ENCODE measurements around the gene HADHA.

The HADHA gene

DNA sequence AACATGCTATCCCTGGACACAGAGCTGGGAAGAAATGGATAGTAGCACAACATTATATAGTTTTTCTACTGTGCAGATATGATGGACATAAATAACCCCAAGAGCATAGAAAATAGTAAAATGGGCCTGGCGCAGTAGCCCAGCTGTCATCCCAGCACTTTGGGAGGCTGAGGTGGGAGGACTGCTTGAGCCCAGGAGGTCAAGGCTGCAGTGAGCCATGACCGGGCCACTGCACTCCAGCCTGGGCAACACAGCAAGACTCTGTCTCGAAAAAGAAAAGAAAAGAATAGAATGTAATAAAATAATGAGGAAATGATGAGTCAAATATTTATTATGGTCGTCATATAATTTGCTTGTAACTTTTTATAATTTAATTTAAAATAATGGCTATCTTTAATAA, 79.0 kb downstream of the HADHA start:
- in situ Hi-C loops (cut with HindIII; ENCODE audit: low sequenced_read_pairs) = no loop called here
- TF ChIP-seq, protein P1, sequence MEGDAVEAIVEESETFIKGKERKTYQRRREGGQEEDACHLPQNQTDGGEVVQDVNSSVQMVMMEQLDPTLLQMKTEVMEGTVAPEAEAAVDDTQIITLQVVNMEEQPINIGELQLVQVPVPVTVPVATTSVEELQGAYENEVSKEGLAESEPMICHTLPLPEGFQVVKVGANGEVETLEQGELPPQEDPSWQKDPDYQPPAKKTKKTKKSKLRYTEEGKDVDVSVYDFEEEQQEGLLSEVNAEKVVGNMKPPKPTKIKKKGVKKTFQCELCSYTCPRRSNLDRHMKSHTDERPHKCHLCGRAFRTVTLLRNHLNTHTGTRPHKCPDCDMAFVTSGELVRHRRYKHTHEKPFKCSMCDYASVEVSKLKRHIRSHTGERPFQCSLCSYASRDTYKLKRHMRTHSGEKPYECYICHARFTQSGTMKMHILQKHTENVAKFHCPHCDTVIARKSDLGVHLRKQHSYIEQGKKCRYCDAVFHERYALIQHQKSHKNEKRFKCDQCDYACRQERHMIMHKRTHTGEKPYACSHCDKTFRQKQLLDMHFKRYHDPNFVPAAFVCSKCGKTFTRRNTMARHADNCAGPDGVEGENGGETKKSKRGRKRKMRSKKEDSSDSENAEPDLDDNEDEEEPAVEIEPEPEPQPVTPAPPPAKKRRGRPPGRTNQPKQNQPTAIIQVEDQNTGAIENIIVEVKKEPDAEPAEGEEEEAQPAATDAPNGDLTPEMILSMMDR (IDR thresholded peaks at IDR 0.05; ENCODE audit: low read depth, low read length, missing control alignments) = no peak

DNA sequence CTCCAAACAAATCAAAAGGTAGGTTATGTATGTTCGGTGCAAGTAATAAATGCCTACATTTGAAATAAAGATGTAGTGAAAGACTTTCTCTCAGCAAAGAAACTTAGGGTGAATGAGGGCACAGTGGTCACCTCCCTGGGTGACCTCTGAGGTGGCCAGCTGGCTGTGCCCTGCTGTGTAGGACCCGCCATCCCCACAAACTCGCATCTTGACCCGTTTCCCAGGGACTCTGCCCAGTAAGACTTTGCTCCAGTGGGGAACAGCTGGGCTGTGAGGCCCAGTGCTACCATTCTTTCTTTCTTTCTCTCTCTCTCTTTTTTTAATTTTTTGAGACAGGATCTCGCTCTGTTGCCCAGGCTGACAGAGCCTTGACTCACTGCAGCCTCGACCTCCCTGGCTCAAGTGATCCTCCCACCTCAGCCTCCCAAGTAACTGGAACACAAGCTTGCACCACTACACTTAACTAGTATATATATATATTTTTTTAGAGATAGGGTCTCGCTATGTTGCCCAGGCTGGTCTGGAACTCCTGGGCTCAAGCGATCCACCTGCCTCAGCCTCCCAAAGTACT, 79.7 kb downstream of the HADHA start:
- in situ Hi-C loops (cut with HindIII; ENCODE audit: low sequenced_read_pairs) = no loop called here
- DNase-seq (ENCODE audit: low read depth) = no peak
- H3K4me3 ChIP-seq (ENCODE audit: low read depth, low read length) = no peak overlapping the region
- TF ChIP-seq, protein P1 (IDR thresholded peaks at IDR 0.05; ENCODE audit: low read depth, low read length, missing control alignments) = no peak

More for the DNA sequence above, 79.0 kb downstream of the HADHA start:
- no peak overlapping the region for H3K4me3 ChIP-seq (ENCODE audit: low read depth, low read length)
- no peak for DNase-seq (ENCODE audit: low read depth)

DNA sequence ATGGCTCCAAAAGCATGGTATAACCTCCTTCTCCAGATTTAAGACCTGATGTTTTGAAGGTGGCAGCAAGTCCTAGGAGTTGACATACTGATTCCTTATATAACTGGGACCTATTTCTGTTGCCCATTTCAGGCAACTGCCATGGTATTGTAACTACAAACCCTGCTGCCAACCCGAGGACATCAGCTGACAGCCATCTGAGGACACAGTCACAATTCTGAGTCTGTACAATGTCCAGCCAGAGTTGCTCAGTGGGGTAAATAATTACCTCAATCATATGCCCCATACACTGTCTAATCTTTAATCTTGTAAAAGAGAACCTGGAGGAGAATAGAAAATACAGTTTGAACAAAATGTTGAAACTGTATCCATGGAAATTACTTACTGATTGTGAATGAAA, 80.2 kb downstream of the HADHA start:
- H3K4me3 ChIP-seq (ENCODE audit: low read depth, low read length) = no peak overlapping the region
- DNase-seq (ENCODE audit: low read depth) = no peak
- TF ChIP-seq, protein P1 (IDR thresholded peaks at IDR 0.05; ENCODE audit: low read depth, low read length, missing control alignments) = no peak
- in situ Hi-C loops (cut with HindIII; ENCODE audit: low sequenced_read_pairs) = no loop called here

DNA sequence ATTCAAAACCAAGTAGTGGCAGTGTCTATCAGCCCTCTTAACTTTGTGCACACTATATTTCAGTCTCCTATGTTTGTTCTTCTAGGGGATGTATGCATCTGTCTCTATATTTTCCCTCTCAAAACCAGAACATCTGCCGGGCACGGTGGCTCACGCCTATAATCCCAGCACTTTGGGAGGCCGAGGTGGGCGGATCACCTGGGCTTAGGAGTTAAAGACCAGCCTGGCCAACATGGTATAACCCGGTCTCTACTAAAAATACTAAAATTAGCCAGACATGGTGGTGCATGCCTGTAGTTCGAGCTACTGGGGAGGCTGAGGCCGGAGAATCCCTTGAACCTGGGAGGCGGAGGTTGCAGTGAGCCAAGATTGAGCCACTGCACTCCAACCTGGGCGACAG, 81.5 kb downstream of the HADHA start:
- TF ChIP-seq, protein P1 (IDR thresholded peaks at IDR 0.05; ENCODE audit: low read depth, low read length, missing control alignments) = no peak
- no peak for DNase-seq (ENCODE audit: low read depth)
- in situ Hi-C loops (cut with HindIII; ENCODE audit: low sequenced_read_pairs) = no loop called here
- no peak overlapping the region for H3K4me3 ChIP-seq (ENCODE audit: low read depth, low read length)

DNA sequence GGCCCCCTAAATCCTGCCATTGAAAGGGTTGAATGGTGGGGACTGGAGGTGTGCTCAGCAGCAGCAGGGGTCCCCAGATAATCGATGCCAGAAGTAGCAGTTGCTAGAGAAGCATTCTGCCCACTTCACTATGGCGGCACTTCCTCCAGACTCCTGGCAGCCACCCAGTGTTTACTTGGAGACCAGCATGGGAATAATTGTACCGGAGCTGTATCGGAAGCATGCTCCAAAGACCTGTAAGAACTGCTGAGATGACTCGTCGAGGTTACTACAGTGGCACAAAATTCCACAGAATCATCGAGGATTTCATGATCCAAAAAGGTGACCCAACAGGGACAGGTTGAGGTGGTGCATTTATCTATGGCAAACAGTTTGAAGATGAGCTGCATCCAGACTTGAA, 82.5 kb downstream of the HADHA start:
- DNase-seq (ENCODE audit: low read depth) = no peak
- no peak overlapping the region for H3K4me3 ChIP-seq (ENCODE audit: low read depth, low read length)
- in situ Hi-C loops (cut with HindIII; ENCODE audit: low sequenced_read_pairs) = no loop called here
- TF ChIP-seq, protein P1 (IDR thresholded peaks at IDR 0.05; ENCODE audit: low read depth, low read length, missing control alignments) = no peak

DNA sequence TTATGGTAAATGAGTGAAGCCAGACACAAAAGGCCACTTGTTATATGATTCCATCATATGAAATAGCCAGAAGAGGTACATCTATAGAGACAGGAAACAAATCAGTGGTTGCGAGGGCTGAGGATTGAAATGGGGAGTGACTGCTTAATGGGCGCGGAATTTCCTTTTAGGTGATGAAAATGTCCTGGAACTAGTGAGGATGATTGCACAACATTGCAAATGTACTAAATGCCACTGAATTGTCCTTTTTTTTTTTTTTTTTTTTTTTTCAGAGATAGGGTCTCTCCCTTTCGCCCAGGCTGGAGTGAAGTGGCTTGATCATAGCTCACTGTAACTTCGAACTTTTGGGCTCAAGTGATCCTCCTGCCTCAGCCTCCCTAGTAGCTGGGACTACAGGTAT, 86.9 kb downstream of the HADHA start:
- H3K4me3 ChIP-seq (ENCODE audit: low read depth, low read length) = no peak overlapping the region
- in situ Hi-C loops (cut with HindIII; ENCODE audit: low sequenced_read_pairs) = no loop called here
- TF ChIP-seq, protein P1 (IDR thresholded peaks at IDR 0.05; ENCODE audit: low read depth, low read length, missing control alignments) = no peak
- DNase-seq (ENCODE audit: low read depth) = no peak
